ENCODE data around the gene TSPO. TPM values are rescaled to one million over a fixed set of nuclear protein-coding genes. Genes with fewer than 3 reads are reported as not detected.

Gene TSPO
- total and polyA plus RNA-seq, 9 of the 15 experiments (the other 6 are each of a cell fraction or from before 2014, with no cell fraction given): 4.9 to 126 (median 25.3) TPM

DNA sequence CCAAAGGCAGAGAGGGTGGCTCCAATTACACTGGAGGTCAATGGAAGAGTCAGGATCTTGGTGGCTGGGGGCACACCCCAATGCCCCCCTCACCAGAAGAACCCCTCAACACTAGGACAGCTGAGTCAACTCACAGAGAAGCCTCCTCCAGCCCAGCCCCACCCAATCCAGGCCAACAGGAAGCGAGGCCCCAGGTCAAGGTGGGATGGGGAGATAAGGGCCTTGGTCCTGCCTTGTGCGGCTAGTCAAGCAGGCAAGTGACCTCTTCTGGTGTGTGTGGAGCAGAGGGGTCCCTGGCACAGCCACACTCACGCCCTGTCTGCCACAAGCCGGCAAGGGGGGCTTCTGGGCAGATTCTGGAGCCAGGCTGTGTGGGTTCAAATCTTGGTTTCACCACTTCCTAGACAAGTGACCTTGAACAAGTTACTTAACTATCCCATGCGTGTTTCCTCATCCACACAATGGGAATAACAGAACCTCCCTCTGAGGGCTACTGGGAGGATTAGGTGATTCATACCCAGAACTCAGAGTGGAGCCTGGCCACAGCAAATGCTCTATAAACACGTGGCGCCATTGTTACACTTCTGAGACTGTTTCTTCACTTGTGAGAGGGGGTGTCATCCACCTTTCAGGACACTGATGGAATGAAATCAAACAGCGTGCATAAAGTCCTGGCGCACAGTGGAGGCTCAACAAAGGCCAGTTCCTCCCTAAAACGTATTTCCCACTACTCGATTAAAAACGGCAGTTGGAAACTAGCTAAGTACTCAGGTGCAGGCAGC lies 32.3 kb downstream of the TSPO start (continued):
- TF ChIP-seq ARID4B (CRISPR knock-in tag; IDR thresholded peaks at IDR 0.05) (0 out of 2 replicates have a peak, but pooled peaks have one; percentile 31), ZNF41 (CRISPR knock-in tag; conservative IDR thresholded peaks at IDR 0.05) (no peak), SP2 (IDR thresholded peaks at IDR 0.05; ENCODE audit: extremely low read depth, low read depth, low read length, poor library complexity, severe bottlenecking) (no peak), FOXA3 (CRISPR knock-in tag; conservative IDR thresholded peaks at IDR 0.05 in 1 of 2, IDR thresholded peaks at IDR 0.05 in 1 of 2) (peak in 1 of 2 experiments; percentile 95; a peak in 1 of 4 replicates), CTBP1 (IDR thresholded peaks at IDR 0.05; ENCODE audit: borderline replicate concordance) (0 out of 2 replicates have a peak, but pooled peaks have one; percentile 80), SIX5 (IDR thresholded peaks at IDR 0.05; ENCODE audit: borderline replicate concordance in 1 of 2, insufficient read depth in 1 of 2, low read depth in 1 of 2, low read length in 2 of 2) (no peak), CBFA2T3 (IDR thresholded peaks at IDR 0.05) (peak; percentile 93), JUN (IDR thresholded peaks at IDR 0.05; ENCODE audit: borderline replicate concordance, low read depth, low read length) (no peak), JUN (CRISPR knock-in tag; IDR thresholded peaks at IDR 0.05; ENCODE audit: borderline replicate concordance) (no peak), EGR1 (conservative IDR thresholded peaks at IDR 0.05) (no peak), STAT5B (CRISPR knock-in tag; IDR thresholded peaks at IDR 0.05) (no peak), NCOA1 (IDR thresholded peaks at IDR 0.05; ENCODE audit: low read depth) (peak; percentile 67; the same call in 1 of the 2 replicates), MBD2 (IDR thresholded peaks at IDR 0.05; ENCODE audit: borderline replicate concordance, low read depth) (peak; percentile 28; the same call in 1 of the 2 replicates)
